ENCODE measurements around the gene RLN3. TPM values are rescaled to one million over a fixed set of nuclear protein-coding genes. Genes with fewer than 3 reads are reported as not detected.
"Not testable (repeated sequence)": the region's sequence is repeated elsewhere in the genome, so short reads cannot be mapped to it uniquely, and the experiment has no call there.

The RLN3 gene
- total RNA-seq, 6 experiments from 2014 or later, result not detected

DNA sequence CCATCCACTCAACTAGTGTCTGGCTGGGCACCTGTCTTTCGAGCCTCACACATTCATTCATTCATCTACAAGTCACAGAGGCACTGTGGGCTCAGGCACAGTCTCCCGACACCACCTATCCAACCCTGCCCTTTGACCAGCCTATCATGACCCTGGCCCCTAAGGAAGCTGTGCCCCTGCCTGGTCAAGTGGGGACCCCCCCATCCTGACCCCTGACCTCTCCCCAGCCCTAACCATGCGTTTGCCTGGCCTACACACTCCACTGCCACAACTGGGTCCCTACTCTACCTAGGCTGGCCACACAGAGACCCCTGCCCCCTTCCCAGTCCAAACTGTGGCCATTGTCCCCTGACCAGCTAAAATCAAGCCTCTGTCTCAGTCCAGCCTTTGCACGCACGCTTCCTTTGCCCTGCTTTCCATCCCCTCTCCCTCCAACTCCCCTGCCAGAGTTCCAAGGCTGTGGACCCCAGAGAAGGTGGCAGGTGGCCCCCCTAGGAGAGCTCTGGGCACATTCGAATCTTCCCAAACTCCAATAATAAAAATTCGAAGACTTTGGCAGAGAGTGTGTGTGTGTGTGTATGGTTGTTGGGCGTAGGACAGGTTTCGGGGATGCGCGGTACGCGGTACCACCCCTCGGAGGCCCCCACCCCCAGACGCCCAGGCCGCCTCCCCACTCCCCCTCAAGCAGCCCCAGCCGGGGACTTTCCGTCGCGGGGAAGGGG, 3.2 kb downstream of the RLN3 start:
- H3K4me1 ChIP-seq, result peaks cover 0 to 5% (median 0%) of the 10 kb centered on the region in 4 donors
- no peaks in the 10 kb centered on the region for H3K27me3 ChIP-seq
- H3K4me3 ChIP-seq, result peak overlapping the region; percentile 42 to 66 (median 64)
- intact Hi-C loops (cut with DNase I), result no loop called here
- ATAC-seq (no peak), DNase-seq (no peak)
- TF ChIP-seq, protein P1, sequence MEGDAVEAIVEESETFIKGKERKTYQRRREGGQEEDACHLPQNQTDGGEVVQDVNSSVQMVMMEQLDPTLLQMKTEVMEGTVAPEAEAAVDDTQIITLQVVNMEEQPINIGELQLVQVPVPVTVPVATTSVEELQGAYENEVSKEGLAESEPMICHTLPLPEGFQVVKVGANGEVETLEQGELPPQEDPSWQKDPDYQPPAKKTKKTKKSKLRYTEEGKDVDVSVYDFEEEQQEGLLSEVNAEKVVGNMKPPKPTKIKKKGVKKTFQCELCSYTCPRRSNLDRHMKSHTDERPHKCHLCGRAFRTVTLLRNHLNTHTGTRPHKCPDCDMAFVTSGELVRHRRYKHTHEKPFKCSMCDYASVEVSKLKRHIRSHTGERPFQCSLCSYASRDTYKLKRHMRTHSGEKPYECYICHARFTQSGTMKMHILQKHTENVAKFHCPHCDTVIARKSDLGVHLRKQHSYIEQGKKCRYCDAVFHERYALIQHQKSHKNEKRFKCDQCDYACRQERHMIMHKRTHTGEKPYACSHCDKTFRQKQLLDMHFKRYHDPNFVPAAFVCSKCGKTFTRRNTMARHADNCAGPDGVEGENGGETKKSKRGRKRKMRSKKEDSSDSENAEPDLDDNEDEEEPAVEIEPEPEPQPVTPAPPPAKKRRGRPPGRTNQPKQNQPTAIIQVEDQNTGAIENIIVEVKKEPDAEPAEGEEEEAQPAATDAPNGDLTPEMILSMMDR (IDR thresholded peaks at IDR 0.05), result no peak
- no peak for TF ChIP-seq POLR2A (IDR thresholded peaks at IDR 0.05)
- 31% methylated on average over 5 of the region's 20 CpGs for WGBS (ENCODE audit: insufficient coverage, low coverage, low lambda C conversion rate, missing lambda C conversion rate)
- H3K36me3 ChIP-seq, result no peaks in the 10 kb centered on the region
- peak overlapping the region in 2 of 3 donors; percentile 51 to 67 for H3K27ac ChIP-seq
- no peaks in the 10 kb centered on the region for H3K9me3 ChIP-seq

DNA sequence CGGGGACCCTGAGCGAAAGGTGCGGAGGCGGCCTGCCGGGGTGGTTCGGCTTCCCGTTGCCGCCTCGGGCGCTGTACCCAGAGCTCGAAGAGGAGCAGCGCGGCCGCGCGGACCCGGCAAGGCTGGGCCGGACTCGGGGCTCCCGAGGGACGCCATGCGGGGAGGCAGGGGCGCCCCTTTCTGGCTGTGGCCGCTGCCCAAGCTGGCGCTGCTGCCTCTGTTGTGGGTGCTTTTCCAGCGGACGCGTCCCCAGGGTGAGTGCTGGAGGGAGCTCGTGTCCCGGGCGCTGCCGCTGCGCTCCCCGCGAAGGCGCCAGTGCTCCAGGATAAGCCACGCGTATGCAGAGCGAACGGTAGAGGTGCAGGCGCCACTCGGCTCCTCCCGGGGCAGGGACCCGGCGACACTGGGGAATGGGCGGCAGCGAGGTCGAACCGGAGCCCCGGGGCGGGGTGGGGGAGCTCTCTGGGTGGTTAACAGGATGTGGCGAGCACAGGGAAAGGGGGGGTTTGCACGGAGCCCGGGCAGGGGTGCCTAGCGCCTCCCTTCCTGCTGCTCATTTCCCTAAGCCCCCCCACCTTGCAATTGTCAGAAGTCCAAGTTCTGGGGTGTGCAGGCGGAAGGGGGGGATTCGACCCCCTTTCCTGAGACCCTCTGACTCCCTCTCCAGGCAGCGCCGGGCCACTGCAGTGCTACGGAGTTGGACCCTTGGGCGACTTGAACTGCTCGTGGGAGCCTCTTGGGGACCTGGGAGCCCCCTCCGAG, 4.0 kb downstream of the RLN3 start, which contains the start of gene IL27RA:
IL27RA (plus strand) TSS at position 44 of the 762 bp plus-strand sequence; CDS start at position 155, 111 bp downstream.
- 9% methylated on average over 6 of the region's 63 CpGs for WGBS (ENCODE audit: insufficient coverage, low coverage, low lambda C conversion rate, missing lambda C conversion rate)
- DNase-seq, result peak; percentile 63 to 71 (median 63)
- peak; percentile 29 for TF ChIP-seq POLR2A (IDR thresholded peaks at IDR 0.05)
- TF ChIP-seq, protein P1 (IDR thresholded peaks at IDR 0.05), result peak; percentile 38 to 57 (median 52)
- H3K27me3 ChIP-seq, result no peaks in the 10 kb centered on the region
- peak within 1 kb of the TSS; percentile 42 to 66 (median 64) for H3K4me3 ChIP-seq
- H3K27ac ChIP-seq, result peak within 1 kb of the TSS in 2 of 3 donors; percentile 51 to 67
- H3K4me1 ChIP-seq, result peaks cover 0 to 5% (median 0%) of the 10 kb centered on the region in 4 donors
- no peaks in the 10 kb centered on the region for H3K36me3 ChIP-seq
- no peaks in the 10 kb centered on the region for H3K9me3 ChIP-seq
- peak; percentile 82 to 87 (median 86) for ATAC-seq
- intact Hi-C loops (cut with DNase I), result no loop called here

DNA sequence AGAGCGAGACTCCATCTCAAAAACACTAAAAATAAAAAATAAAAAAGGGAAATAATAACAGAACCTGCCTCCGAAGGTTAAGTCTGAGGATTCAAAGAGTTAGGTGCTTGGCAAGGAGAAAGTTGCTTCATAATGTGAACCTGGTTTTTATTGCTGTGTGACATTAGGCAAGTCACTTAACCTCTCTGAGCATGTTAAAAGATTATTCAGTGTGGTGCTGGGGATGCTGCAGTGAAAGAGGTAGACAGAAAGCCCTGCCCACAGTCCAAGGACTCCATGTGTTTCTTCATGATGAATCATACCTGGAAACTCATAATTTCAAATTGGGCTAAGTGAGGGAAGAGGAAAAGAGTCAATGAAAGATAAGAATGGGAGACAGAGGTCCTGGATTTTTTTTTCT, 6.0 kb downstream of the RLN3 start:
- no peak for TF ChIP-seq POLR2A (IDR thresholded peaks at IDR 0.05)
- TF ChIP-seq, protein P1 (IDR thresholded peaks at IDR 0.05), result no peak
- no peaks in the 10 kb centered on the region for H3K9me3 ChIP-seq
- no peaks in the 10 kb centered on the region for H3K27me3 ChIP-seq
- 95% methylated on average over 2 of the region's 2 CpGs for WGBS (ENCODE audit: insufficient coverage, low coverage, low lambda C conversion rate, missing lambda C conversion rate)
- H3K27ac ChIP-seq, result no peak overlapping the region
- no peak for ATAC-seq
- intact Hi-C loops (cut with DNase I), result no loop called here
- H3K4me3 ChIP-seq, result no peak overlapping the region
- H3K36me3 ChIP-seq, result no peaks in the 10 kb centered on the region
- no peak for DNase-seq
- peaks cover 0 to 5% (median 0%) of the 10 kb centered on the region in 4 donors for H3K4me1 ChIP-seq

DNA sequence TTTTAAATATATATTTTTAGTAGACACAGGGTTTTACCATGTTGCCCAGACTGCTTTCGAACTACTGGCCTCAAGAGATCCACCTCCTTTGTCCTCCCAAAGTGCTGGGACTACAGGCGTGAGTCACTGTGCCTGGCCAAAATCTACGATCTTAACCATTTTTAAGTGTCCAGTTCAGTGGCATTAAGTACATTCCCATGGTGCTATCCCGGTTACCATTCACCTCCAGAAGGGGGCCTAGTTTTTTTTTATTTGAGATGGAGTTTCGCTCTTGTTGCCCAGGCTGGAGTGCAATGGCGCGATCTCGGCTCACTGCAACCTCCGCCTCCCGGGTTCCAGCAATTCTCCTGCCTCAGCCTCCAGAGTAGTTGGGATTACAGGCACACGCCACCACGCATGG, 7.2 kb downstream of the RLN3 start:
- WGBS (ENCODE audit: insufficient coverage, low coverage, low lambda C conversion rate, missing lambda C conversion rate), result 83% methylated on average over 12 of the region's 12 CpGs
- H3K4me3 ChIP-seq; H3K9me3 ChIP-seq; H3K36me3 ChIP-seq; H3K27me3 ChIP-seq; H3K27ac ChIP-seq; H3K4me1 ChIP-seq; ATAC-seq; intact Hi-C loops (cut with DNase I); DNase-seq: not testable (repeated sequence)

DNA sequence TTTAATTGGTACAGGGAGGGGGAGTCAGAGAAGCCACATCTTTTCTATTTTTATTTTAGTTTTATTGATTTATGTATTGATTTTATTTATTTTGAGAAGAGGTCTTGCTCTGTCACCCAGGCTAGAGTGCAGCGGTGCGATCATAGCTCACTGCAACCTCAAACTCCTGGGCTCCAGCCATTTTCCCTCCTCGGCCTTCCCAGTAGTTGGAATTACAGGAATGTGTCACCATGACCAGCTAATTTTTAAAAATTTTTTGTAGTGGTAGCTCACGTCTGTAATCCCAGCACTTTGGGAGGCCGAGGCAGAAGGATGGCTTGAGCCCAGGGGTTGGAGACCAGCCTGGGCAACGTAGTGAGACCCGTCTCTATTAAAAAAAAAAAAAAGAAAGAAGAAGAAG, 7.8 kb downstream of the RLN3 start:
- ATAC-seq (no peak), DNase-seq (no peak)
- H3K4me3 ChIP-seq, result no peak overlapping the region
- 75% methylated on average over 7 of the region's 7 CpGs for WGBS (ENCODE audit: insufficient coverage, low coverage, low lambda C conversion rate, missing lambda C conversion rate)
- H3K36me3 ChIP-seq, result no peaks in the 10 kb centered on the region
- intact Hi-C loops (cut with DNase I), result no loop called here
- no peaks in the 10 kb centered on the region for H3K27me3 ChIP-seq
- no peaks in the 10 kb centered on the region for H3K9me3 ChIP-seq
- peaks cover 0 to 5% (median 0%) of the 10 kb centered on the region in 4 donors for H3K4me1 ChIP-seq
- TF ChIP-seq POLR2A (IDR thresholded peaks at IDR 0.05), result no peak
- TF ChIP-seq, protein P1 (IDR thresholded peaks at IDR 0.05), result no peak
- H3K27ac ChIP-seq, result no peak overlapping the region
